ENCODE results near the gene SLC24A1. TPM values are rescaled to one million over a fixed set of nuclear protein-coding genes. Genes with fewer than 3 reads are reported as not detected.

SLC24A1 gene
- total RNA-seq, 1 donor from 2014 or later = 20.7 TPM

- Mint-ChIP-seq H3K9me3 (ENCODE audit: unreplicated experiment) (no peaks in the 10 kb centered on the region), H3K4me1 (ENCODE audit: unreplicated experiment) (peaks cover 68% of the 10 kb centered on the region), H3K27ac (ENCODE audit: unreplicated experiment) (peak overlapping the region; percentile 85), H3K4me3 (ENCODE audit: unreplicated experiment) (peak overlapping the region; percentile 65), H3K27me3 (ENCODE audit: unreplicated experiment) (peaks cover 7% of the 10 kb centered on the region), H3K36me3 (ENCODE audit: low read depth, unreplicated experiment) (peaks cover 45% of the 10 kb centered on the region)
- DNase-seq (ENCODE audit: low spot score) = peak; percentile 16
- TF ChIP-seq, protein P1, sequence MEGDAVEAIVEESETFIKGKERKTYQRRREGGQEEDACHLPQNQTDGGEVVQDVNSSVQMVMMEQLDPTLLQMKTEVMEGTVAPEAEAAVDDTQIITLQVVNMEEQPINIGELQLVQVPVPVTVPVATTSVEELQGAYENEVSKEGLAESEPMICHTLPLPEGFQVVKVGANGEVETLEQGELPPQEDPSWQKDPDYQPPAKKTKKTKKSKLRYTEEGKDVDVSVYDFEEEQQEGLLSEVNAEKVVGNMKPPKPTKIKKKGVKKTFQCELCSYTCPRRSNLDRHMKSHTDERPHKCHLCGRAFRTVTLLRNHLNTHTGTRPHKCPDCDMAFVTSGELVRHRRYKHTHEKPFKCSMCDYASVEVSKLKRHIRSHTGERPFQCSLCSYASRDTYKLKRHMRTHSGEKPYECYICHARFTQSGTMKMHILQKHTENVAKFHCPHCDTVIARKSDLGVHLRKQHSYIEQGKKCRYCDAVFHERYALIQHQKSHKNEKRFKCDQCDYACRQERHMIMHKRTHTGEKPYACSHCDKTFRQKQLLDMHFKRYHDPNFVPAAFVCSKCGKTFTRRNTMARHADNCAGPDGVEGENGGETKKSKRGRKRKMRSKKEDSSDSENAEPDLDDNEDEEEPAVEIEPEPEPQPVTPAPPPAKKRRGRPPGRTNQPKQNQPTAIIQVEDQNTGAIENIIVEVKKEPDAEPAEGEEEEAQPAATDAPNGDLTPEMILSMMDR (IDR thresholded peaks at IDR 0.05; ENCODE audit: unreplicated experiment) = no peak
Measured at GRCh38 chr15:65578904-65579728, 42.6 kb upstream of the SLC24A1 start.

DNA sequence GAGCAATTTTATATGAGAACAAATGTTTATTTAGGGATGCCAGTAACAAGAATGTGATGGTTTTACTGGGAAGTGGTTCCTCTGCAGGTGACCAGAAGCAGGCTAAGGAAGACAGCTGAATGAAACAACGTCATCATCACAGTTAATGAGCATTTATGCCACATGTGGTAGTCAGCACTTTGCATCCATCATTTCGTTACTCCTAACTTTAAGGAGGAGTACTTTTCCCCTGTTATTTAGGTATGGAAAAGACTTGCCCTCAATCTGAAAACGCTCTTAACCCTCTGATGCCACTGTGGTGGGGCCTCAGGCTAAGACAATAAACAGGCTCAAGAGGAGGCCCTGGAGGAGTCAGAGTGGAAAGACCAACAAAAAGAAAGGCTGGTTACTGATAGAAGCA, 42.0 kb upstream of the SLC24A1 start:
- H3K27ac Mint-ChIP-seq (ENCODE audit: unreplicated experiment) = peak overlapping the region; percentile 85
- H3K4me3 Mint-ChIP-seq (ENCODE audit: unreplicated experiment) = peak overlapping the region; percentile 65
- H3K36me3 Mint-ChIP-seq (ENCODE audit: low read depth, unreplicated experiment) = peaks cover 42% of the 10 kb centered on the region
- H3K9me3 Mint-ChIP-seq (ENCODE audit: unreplicated experiment) = no peaks in the 10 kb centered on the region
- peaks cover 7% of the 10 kb centered on the region for H3K27me3 Mint-ChIP-seq (ENCODE audit: unreplicated experiment)
- TF ChIP-seq, protein P1 (IDR thresholded peaks at IDR 0.05; ENCODE audit: unreplicated experiment) = no peak
- DNase-seq (ENCODE audit: low spot score) = no peak
- H3K4me1 Mint-ChIP-seq (ENCODE audit: unreplicated experiment) = peaks cover 69% of the 10 kb centered on the region

DNA sequence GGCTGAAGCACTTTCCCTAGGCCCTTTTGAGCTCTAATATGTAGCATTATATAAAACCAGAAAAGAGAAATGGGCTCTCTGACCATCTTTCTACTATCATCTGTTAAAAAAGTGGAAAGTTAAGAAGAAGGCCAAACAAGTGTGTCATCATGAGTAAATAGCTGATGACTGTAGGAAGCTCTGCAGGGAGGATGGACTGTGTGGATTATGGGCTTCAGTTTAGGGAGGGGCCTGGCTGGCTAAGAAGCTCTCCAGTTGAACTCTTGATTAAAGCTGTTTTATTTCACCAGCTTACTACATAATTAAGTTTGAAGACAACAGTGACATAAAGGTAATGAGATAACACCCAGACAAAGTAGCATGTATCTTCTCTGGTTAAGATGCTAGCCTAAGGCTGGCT, 41.5 kb upstream of the SLC24A1 start:
- H3K4me1 Mint-ChIP-seq (ENCODE audit: unreplicated experiment) = peaks cover 71% of the 10 kb centered on the region
- DNase-seq (ENCODE audit: low spot score) = no peak
- H3K9me3 Mint-ChIP-seq (ENCODE audit: unreplicated experiment) = no peaks in the 10 kb centered on the region
- peak overlapping the region; percentile 85 for H3K27ac Mint-ChIP-seq (ENCODE audit: unreplicated experiment)
- TF ChIP-seq, protein P1 (IDR thresholded peaks at IDR 0.05; ENCODE audit: unreplicated experiment) = no peak
- peaks cover 42% of the 10 kb centered on the region for H3K36me3 Mint-ChIP-seq (ENCODE audit: low read depth, unreplicated experiment)
- peaks cover 7% of the 10 kb centered on the region for H3K27me3 Mint-ChIP-seq (ENCODE audit: unreplicated experiment)
- no peak overlapping the region for H3K4me3 Mint-ChIP-seq (ENCODE audit: unreplicated experiment)

- DNase-seq (ENCODE audit: low spot score) = peak; percentile 65
- H3K27me3 Mint-ChIP-seq (ENCODE audit: unreplicated experiment) = peaks cover 5% of the 10 kb centered on the region
- H3K4me3 Mint-ChIP-seq (ENCODE audit: unreplicated experiment) = peak overlapping the region; percentile 74
- peak overlapping the region; percentile 100 for H3K27ac Mint-ChIP-seq (ENCODE audit: unreplicated experiment)
- TF ChIP-seq, protein P1 (IDR thresholded peaks at IDR 0.05; ENCODE audit: unreplicated experiment) = no peak
- no peaks in the 10 kb centered on the region for H3K9me3 Mint-ChIP-seq (ENCODE audit: unreplicated experiment)
- H3K4me1 Mint-ChIP-seq (ENCODE audit: unreplicated experiment) = peaks cover 58% of the 10 kb centered on the region
- peaks cover 31% of the 10 kb centered on the region for H3K36me3 Mint-ChIP-seq (ENCODE audit: low read depth, unreplicated experiment)
Measured at GRCh38 chr15:65583701-65584100, 38.0 kb upstream of the SLC24A1 start.

GRCh38 chr15:65584241-65584640, 37.5 kb upstream of the SLC24A1 start:
- Mint-ChIP-seq H3K4me1 (ENCODE audit: unreplicated experiment) (peaks cover 52% of the 10 kb centered on the region), H3K36me3 (ENCODE audit: low read depth, unreplicated experiment) (peaks cover 31% of the 10 kb centered on the region), H3K27me3 (ENCODE audit: unreplicated experiment) (peaks cover 5% of the 10 kb centered on the region), H3K27ac (ENCODE audit: unreplicated experiment) (peak overlapping the region; percentile 100), H3K4me3 (ENCODE audit: unreplicated experiment) (peak overlapping the region; percentile 69), H3K9me3 (ENCODE audit: unreplicated experiment) (no peaks in the 10 kb centered on the region)
- DNase-seq (ENCODE audit: low spot score) = no peak
- TF ChIP-seq, protein P1 (IDR thresholded peaks at IDR 0.05; ENCODE audit: unreplicated experiment) = no peak
